Mucosa of descending colon (tissue), 3 donors: ENCODE results near the gene MACROD1. TPM values are rescaled to one million over a fixed set of nuclear protein-coding genes. Genes with fewer than 3 reads are reported as not detected.

Experiments
- ATAC-seq: fragments of 200-7000 bp; cut with Tn5 transposase; one replicate; pipeline ENCODE4 v1.9.1; 2020; ENCODE audit warnings: mild to moderate bottlenecking, moderate library complexity
- DNase-seq, 3 donors: peaks; one replicate each; pipeline ENCODE4 v3.0.0-alpha.2; 2020
- H3K36me3 ChIP-seq: fragments of 200-600 bp; one replicate; pipeline ENCODE4 v1.8.0; 2021; ENCODE audit warnings: low read depth, mild to moderate bottlenecking
- H3K4me1 ChIP-seq: fragments of 200-600 bp; one replicate; pipeline ENCODE4 v1.8.0; 2021; ENCODE audit warnings: low read depth, mild to moderate bottlenecking
- H3K4me3 ChIP-seq: fragments of 200-600 bp; one replicate; pipeline ENCODE4 v1.8.0; 2021; ENCODE audit warnings: mild to moderate bottlenecking
- H3K9me3 ChIP-seq: fragments of 200-600 bp; one replicate; pipeline ENCODE4 v1.8.0; 2021; ENCODE audit warnings: mild to moderate bottlenecking
- CTCF ChIP-seq: fragments of 200-600 bp; IDR thresholded peaks from one replicate; pipeline ENCODE4 v1.8.0; 2022; ENCODE audit warnings: antibody characterized with exemption, mild to moderate bottlenecking
- intact Hi-C, 2 donors: fragments of 100-400 bp; cut with DNase I in 1 of 2; cut with micrococcal nuclease in 1 of 2; formaldehyde crosslinking; loops; one replicate each; pipeline versions ENCODE4 v1.11.0 to v1.11.1; 2022; cut with DNase I, micrococcal nuclease
- total RNA-seq, 3 donors: library from RNA; stranded (reverse); fragmentation: NEBNext Ultra II Directional in 2 of 3; extraction: Animal tissue kit (Norgen Biotek cat#: 25700) in 2 of 3; gene quantifications; one replicate each; pipeline versions ENCODE4 v1.2.1 to v1.2.4, GENCODE V29; 2021 to 2023
- donor health status: DM: no; HTN: no; CAD: no; lungs with moderate emphysema.
- donor health status: DM: no; HTN: no; CAD: no.
- donor health status: DM: no; HTN: yes; CAD: no.

The MACROD1 gene
- total RNA-seq, 3 donors from 2014 or later = 26.7 to 38.7 (median 38.1) TPM

- ATAC-seq = no peak
- intact Hi-C loops = loop anchor here (5.0 to 10.0 kb wide), 2 partner anchors 93 to 96 kb away; partner anchors contain the start of genes CATSPERZ (in 2 of the 2) and ESRRA (in 1 of the 2)
- Histone ChIP-seq H3K9me3 (no peaks in the 10 kb centered on the region), H3K4me1 (peaks cover 32% of the 10 kb centered on the region), H3K4me3 (no peak overlapping the region), H3K36me3 (no peaks in the 10 kb centered on the region)
- TF ChIP-seq CTCF = no peak
- no peak for DNase-seq
These were observed 43.1 kb upstream of the MACROD1 start for GRCh38 chr11:64208796-64209562.

DNA sequence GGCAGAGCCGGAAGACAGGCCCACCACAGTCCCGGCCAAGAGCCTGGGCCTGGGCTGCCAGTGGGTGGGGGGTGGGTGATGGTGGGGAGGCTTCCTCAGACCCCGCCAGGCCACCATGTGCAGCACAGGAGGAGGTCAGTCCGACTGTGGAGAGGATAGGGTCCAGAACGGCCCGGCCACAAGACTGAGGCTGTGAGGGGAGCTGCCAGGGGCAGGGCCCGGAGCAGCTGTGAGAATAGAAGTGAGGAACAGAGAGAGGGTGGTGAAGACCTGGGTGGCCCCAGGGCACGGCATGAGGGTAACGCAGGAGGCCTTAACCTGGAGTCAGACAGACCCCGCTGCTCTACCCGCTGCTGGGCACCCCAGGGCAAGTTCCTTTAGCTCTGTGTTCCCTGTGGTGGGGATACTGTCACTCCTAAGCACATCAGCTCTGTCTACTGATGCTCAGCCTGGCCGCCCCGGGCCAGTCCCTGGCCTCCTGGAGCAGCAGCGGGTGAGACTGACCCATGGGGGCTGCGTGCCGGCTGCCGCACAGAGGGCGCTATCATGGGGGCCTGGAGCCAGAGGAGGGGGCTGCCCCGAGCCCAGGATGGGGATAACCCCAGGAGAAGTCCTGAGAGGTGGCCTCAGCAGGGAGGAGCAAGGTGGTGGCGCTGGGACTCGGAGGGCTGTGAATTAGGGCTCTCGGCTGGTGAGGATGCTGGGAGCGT, 42.3 kb upstream of the MACROD1 start:
- DNase-seq (no peak), ATAC-seq (no peak)
- Histone ChIP-seq H3K9me3 (no peaks in the 10 kb centered on the region), H3K4me3 (no peak overlapping the region), H3K36me3 (no peaks in the 10 kb centered on the region), H3K4me1 (peaks cover 32% of the 10 kb centered on the region)
- no peak for TF ChIP-seq CTCF
- intact Hi-C loops = loop anchor here (5.0 to 10.0 kb wide), 2 partner anchors 94 to 97 kb away; partner anchors contain the start of genes CATSPERZ (in 2 of the 2) and ESRRA (in 1 of the 2)

DNA sequence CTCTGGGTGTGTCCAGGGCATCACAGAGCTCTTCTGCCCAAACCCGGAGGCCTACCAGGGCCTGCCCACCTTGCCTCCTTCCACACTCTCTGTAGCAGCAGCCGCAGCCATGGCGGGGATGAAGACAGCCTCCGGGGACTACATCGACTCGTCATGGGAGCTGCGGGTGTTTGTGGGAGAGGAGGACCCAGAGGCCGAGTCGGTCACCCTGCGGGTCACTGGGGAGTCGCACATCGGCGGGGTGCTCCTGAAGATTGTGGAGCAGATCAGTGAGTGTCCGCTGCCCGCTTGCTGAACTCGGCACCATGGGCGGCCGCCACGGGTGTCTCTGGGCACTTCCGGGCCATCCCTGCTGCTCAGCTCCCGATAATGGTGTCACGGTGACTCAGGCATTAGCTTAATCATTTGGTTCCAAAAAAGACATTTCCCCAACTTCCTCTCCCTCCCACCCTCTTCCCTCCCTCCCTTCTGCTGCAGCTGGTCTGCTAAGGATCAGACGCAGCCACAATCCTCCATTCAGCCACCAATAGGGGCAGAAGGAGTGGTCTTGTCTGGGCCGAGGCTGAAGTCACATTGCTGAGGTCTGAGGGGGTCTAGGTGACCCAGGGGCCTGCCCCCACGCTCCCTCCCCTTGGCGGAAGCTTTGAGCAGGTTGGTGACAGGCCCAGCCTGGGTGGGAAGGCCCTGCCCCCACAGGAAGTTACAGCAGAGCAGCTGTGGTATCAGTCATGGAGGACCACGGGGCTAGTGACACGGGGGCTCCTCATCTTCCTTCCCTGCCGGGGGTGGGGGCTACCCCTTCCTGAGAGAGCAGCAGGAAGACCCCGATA, 41.6 kb upstream of the MACROD1 start:
- peaks cover 32% of the 10 kb centered on the region for H3K4me1 ChIP-seq
- peak; percentile 73 to 90 (median 75) for DNase-seq
- intact Hi-C loops = loop anchor here (5.0 to 10.0 kb wide), 2 partner anchors 95 to 97 kb away; partner anchors contain the start of genes CATSPERZ (in 2 of the 2) and ESRRA (in 1 of the 2)
- no peak for TF ChIP-seq CTCF
- H3K9me3 ChIP-seq = no peaks in the 10 kb centered on the region
- peak; percentile 53 for ATAC-seq
- H3K4me3 ChIP-seq = peak overlapping the region; percentile 9
- peaks cover 7% of the 10 kb centered on the region for H3K36me3 ChIP-seq

- H3K9me3 ChIP-seq = no peaks in the 10 kb centered on the region
- H3K36me3 ChIP-seq = peaks cover 12% of the 10 kb centered on the region
- intact Hi-C loops = loop anchor here (5.0 to 10.0 kb wide), 2 partner anchors 96 to 98 kb away; partner anchors contain the start of genes CATSPERZ (in 2 of the 2) and ESRRA (in 1 of the 2)
- ATAC-seq = peak; percentile 85
- H3K4me1 ChIP-seq = peaks cover 32% of the 10 kb centered on the region
- peak; percentile 90 to 95 (median 92) for DNase-seq
- no peak for TF ChIP-seq CTCF
- H3K4me3 ChIP-seq = peak within 1 kb of the TSS; percentile 9
These were observed 40.7 kb upstream of the MACROD1 start, which contains the start of gene FERMT3 for GRCh38 chr11:64206457-64207255. FERMT3 (plus strand) TSS chr11:64206721; CDS start chr11:64207365, 644 bp downstream.
